ENCODE results near the gene SMCR8.
"Not testable (repeated sequence)": the region's sequence is repeated elsewhere in the genome, so short reads cannot be mapped to it uniquely, and the experiment has no call there.

SMCR8 gene

DNA sequence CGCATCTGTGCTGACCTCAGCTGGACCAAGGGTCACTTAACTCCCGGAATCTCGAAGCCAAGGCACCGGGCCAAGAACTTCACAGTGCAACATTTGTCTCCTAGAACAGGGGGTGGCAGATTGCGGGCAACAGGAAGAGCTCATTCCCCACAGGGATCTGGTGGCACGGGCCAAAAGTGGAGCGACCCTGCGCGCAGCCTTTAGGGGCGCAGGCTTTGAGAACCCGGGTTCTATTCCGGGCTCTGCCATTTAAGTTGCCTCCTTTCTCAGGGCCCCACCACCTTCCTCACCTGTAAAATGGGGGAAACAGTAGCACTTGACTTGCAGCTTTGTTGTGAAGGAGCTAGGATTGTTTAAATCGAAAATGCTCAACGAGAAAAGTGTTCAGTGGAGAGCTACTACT lies 47.6 kb downstream of the SMCR8 start:
- DNase-seq = peak; percentile 19

DNA sequence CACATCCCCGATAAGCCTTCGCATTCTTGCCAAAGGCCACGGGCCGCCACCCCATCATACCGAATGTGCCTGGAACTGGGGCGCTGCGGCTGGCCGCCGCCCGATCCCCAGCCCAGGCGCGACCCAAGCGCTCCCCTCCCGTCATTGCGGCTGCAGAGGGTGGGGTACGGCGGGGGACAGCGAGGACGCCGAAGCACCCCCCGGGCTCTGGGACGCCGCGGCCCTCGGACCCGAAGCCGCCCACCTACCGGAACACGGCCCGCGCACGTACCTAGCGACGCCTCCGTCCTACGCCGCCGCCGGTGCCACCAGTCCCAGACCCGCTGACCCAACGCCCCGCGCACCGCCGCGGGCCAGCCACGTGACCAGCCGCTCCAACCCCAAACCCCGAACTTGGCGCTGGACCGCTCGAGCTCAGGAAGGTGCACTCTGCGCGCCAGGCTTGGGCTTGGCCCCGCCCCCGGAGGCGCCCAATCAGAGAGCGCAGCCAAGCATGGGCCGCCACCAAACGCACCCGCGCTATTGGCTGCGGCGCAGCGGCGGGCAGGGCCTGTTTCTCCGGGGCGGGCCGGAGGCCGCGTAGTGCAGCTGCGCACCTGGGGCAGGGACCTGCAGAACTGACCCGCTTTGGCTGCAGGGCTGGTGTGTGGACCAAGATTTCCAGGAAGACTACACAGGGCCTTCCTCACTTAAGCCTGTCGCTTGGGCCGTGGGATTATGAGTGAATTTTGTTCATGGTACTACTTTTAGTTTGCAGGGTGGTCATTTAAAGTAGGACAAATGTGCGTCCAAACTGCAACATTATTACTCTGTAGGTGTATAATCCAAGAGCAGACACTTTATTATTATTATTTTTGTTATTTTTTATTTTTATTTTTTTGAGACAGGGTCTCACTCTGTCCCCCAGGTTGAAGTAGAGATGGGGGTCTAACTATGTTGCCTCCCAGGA lies 48.3 kb downstream of the SMCR8 start, which contains the start of gene SHMT1:
Gene SHMT1, minus strand, starts transcription at position 450 of the 949 bp plus-strand sequence. CDS start 7,569 bp downstream, outside the sequence.
- peak; percentile 94 for DNase-seq

DNA sequence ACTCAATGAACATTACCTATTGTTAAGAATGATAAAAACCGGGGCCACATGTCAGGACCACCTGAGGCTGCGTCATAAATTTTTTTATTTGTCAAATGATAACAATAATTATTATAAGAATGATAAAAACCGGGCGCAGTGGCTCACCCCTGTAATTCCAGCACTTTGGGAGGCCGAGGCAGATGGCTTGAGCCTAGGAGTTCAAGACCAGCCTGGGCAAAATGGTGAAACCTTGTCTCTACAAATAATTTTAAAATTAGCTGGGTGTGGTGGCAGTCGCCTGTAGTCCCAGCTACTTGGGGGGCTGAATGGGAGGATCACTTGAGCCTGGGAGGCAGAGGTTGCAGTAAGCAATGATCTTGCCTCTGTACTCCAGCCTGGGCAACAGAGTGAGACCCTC lies 49.1 kb downstream of the SMCR8 start:
- DNase-seq = no peak

DNA sequence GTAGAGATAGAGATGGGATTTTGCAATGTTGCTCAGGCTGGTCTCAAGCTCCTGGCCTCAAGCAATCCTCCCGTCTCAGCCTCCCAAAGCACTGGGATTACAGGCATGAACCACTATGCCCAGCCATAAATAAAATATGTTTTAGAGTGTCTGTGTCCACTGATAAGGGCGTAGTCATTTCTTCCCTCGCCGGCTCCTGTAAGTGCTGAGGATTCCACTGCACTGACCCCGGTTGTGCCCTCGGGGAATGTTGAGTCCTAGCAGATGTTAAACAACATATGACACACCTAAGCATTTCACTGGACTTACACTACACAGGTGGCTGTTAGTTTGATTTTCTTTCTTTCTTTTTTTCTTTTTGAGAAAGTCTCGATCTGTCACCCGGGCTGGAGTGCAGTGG lies 53.9 kb downstream of the SMCR8 start:
- no peak for DNase-seq

DNA sequence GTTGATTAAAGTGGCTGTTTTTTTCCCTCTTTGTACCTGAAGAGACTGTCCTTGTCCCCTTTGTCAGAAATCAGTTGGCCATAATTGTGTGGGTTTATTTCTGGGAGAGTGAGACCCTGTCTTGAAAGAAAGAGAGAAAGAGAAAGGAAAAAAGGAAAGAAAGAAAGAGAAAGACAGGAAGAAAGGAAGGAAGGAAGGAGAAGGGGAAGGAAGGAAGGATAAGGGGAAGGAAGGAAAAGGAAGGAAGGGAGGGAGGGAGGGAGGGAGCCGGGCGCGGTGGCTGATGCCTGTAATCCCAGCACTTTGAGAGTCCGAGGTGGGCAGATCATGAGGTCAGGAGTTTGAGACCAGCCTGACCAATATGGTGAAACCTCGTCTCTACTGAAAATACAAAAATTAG lies 55.7 kb downstream of the SMCR8 start:
- no peak for DNase-seq

DNA sequence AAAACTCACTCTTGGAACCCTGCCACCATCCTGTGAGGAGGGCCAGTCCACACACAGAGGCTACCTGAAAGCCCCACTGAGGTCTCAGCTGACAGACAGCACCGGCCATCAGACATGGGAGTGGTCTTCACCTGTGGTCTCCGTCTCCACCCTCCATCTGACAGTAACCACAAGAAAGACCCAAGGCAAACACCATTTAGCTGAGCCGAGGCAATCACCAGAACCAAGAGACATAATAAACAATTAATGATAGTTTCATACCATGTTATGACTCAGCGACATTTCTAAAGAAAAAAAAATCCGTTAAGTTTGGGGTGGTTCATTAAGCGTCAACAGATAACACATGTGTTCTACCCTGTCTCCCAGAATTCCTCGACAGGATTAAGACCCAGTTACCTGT lies 56.4 kb downstream of the SMCR8 start:
- DNase-seq = no peak

DNA sequence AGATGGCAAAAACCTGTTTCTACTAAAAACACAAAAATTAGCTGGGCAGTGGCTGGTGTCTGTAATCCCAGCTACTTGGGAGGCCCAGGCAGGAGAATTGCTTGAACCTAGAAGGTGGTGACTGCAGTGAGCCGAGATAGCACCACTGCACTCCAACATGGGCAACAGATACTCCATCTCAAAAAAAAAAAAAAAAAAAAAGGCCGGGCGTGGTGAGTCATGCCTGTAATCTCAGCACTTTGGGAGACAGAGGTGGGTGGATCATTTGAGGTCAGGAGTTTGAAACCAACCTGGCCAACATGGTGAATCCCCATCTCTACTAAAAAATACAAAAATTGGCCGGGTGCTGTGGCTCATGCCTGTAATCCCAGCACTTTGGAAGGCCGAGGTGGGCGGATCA lies 58.1 kb downstream of the SMCR8 start:
- DNase-seq = not testable (repeated sequence)

DNA sequence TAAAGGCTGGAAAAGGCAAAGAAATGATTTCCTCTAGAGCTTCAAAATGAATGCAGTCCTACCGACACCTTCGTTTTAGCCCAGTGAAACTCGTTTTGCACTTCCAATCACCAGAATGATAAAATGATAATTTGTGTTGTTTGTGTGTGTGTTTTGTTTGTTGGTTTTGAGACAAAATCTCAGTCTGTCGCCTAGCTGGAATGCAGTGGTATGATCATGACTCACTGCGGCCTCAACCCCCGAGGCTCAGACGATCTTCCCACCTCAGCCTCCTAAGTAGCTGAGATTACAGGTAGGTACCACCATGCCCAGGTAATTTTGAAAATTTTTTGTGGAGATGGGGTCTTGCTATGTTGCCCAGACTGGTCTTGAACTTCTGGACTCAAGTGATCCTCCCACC lies 59.1 kb downstream of the SMCR8 start:
- no peak for DNase-seq

All from CD4-positive, alpha-beta T cell treated with Interleukin-17A for 4 hours (primary cell).